DMS 273 (cell line): ENCODE data around the gene SHC3.

ENCODE experiments used
- DNase-seq: peaks from one replicate; lab custom pipeline; 2025; ENCODE audit not compliant: unreplicated experiment; lab: John Stamatoyannopoulos, UW

Gene SHC3

DNA sequence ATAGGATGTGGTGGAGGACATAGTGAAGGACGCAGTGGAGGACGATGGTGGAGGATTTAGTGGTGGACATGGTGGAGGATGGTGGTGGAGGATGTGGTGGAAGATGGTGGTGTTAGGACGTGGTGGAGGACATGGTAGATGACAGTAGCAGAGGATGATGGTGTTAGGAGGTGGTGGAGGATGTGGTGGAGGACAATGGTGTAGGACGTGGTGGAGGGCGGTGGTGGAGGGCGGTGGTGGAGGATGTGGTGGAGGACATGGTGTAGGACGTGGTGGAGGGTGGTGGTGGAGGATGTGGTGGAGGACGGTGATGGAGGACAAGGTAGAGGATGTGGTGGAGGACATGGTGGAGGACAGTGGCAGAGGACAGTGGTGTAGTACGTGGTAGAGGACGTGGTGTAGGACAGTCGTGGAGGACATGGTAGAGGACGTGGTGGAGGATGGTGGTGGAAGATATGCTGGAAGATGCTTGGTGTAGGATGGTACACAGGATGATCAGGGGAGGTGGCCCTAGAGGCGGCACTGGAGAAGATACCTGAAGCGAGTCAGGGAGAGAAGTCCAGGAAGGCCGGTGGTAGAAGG, 118.6 kb downstream of the SHC3 start:
- no peak for DNase-seq

DNA sequence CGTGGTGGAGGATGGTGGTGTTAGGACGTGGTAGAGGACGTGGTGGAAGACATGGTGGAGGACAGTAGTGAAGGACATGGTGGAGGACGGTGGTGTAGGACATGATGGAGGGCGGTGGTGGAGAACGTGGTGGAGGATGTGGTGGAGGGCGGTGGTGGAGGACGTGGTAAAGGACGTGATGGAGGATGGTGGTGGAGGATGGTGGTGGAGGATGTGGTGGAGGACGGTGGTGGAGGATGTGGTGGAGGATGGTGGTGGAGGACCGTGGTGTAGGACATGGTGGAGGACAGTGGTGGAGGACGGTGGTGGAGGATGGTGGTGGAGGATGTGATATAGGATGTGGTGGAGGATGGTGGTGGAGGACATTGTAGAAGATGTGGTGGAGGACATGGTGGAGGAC, 119.7 kb downstream of the SHC3 start:
- no peak for DNase-seq

DNA sequence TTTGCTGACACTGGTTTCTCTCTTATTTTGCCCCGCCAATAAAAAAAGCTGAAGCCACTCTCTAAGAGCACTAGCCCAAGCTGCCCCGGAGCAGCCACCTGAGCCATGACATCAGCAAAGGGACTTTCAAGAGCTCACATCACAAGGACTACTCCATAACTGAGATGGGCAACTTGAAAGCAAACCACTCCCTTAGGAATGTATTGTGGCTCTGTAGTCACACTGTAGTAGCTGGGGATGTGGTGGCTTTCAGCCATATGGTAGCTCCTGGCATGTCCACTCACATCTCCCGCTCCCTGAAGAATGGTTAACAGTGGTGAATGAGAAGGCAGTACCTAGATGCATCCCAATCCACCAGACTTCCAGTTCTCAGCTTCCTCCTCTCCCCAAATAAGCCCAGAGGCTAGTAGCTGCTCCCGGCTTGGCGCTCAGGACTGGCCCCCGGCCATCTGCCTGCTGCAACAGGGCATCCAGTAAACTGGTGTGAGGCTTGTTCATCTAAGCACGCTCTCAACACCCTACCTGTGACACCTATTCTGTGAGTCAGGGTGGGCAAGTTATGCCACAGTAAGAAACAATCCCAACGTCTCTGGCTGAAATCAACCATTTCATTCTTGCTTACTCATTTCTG, 123.6 kb downstream of the SHC3 start:
- peak; percentile 8 for DNase-seq

DNA sequence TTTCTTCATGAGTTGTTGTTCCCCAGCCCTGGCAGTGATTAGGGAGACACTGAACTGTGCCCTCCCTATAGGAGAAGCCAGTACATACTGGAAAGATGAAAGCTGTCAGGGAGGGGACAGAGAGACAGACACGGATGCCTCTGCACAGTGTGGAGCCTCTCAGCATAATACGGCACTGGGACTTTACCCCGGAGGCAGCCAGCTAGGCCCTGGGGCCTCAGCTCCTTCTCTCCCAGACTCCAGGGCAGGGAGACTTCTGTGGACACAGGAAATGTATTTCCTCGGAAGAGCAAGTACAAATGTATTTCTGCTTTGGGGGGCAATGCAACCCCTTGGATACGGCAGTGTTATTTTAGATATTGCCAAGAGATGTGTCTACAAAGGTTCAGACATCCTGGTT, 125.3 kb downstream of the SHC3 start:
- DNase-seq: no peak

DNA sequence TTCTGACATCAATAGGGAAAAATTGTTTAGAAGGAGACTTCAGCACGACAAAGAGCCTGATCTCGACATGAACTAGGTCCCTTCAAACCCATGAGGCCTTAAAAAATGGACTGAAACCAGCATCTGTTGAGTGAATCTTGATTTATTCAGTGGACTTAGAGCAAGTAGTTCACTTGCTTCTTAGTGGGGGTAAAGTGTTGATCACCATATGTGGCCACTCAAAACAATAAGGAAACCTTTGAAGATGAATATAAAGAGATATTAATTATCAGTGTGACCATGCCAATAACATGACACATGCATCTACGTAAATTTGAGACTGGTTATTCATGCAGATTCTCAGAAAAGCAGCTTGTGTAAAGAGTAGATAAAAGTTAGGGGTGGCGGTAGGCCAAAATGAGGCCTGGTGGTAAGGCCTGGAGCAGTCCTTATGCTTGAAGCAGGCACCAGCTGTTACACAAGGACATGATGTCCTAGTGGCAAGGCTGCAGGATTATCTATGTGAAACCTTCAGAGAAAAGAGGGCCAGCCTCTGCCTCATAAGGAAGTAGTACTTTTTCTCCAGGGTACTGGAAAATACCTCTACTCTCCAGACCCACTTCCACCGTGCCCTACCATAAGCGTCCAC, 126.0 kb downstream of the SHC3 start:
- peak; percentile 75 for DNase-seq

DNA sequence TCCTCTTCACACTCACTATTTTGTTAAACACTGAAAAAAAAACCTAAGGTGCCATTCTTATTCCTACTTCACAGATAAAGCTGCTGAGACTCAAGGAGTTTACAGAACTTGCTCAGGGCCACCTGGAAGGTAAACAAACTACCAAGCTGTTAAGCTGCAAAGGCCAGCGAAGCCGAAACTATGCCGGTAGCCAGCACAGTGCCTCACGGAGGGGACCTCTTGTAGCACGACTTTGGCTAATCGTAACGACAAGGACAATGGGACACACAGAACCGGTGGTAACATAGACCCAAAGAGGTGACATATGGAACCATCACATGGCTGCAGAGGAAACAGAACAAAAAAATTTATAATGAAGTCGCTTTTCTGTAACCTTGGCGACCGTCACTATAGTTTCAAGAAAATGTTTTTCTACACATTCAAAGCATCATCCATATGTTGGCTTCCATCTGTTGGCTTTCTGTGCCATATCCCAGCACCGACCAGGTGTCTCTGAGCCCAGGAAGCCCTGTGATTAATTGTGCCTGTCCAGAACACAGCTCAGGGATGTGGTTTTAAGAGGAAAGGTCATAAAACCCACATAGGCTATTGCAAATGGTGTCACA, 127.1 kb downstream of the SHC3 start:
- peak; percentile 90 for DNase-seq

DNA sequence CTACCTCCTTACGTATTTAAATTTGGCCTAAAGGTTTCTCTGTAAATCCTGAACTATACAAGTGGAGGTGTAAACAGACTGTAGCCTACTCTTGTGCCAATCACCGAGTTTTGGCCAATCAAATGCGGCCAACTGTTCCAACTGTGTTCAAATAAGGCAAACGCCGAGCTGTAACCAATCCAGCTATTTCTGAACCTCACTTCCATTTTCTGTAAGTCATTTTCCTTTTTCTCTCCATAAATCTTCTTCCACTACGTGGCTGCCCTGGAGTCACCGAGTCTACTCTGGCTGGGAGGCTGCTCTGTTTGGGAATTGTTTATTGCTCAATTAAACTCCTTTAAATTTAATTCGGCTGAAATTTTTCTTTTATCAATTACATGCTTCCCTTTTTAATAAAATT, 129.0 kb downstream of the SHC3 start:
- DNase-seq: no peak

DNA sequence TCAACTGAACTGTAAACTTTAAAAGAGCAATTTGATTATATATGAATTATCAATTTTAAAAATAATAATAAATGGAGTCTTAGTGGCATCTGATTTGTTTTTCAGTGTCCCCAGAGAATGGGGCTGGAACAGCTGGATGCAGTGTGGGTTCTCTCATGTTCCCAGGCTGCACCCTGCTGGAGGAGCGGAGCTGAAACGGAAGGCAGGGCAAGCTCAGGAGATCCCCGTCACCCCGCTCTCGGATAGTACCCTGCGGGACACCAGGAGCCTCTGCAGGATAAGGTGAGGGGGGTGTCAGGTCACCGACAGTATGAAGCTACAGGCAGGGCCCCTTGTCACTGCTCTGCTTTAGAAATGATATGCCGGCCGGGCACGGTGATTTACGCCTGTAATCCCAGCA, 130.0 kb downstream of the SHC3 start:
- DNase-seq: no peak

DNA sequence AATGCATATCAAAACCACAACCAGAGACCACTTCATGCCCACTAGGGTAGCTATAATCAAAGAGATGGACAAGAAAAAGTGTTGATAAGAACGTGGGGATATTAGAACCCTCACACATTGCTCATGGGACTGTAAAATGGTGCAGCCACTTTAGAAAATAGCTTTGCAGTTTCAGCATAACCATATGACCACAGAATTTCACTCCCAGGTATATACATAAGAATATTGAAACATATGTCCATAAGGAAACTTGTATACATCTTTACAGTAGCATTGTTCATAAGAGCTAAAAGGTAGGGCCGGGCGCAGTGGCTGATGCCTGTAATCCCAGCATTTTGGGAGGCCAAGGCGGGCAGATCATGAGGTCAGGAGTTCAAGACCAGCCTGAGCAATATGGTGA, 131.0 kb downstream of the SHC3 start:
- no peak for DNase-seq

DNA sequence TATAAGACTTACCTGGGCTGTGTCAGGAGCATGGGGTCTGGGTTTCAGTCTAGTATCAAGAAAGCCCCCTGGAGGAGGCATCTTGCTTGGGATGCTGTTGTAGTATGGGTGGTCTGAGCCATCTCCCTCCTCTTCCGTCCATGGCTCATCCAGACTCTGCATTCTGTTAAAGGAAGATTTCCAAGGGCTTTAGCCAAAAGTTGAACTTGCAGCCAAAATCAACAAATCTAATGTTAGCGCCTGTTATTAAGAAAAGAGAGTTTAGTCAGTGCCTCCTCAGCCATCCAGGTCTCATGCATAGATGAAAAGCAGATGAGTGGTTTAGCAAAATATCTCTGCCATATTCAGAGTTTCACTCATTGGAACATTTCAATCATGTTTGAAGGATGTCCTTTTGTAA, 131.8 kb downstream of the SHC3 start:
- no peak for DNase-seq

DNA sequence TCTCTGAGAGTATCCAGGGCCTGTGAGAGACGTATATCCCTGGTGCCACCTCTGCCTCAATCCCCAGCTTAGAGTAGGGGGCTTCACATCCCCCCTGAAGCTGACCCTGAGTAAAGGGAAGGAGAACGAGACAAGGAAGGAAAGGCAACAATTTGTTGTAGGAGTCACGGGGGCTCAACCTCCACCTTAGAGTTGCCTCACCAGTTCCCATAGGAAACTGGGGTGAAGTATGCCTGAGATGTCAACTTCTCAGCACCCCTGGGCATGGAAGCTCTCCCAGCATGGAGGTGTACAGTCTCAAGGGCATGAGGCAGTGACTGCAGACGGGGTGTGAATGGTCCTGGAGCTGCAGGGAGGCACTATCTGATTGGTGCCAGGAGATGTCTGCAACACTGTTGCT, 133.7 kb downstream of the SHC3 start:
- no peak for DNase-seq

DNA sequence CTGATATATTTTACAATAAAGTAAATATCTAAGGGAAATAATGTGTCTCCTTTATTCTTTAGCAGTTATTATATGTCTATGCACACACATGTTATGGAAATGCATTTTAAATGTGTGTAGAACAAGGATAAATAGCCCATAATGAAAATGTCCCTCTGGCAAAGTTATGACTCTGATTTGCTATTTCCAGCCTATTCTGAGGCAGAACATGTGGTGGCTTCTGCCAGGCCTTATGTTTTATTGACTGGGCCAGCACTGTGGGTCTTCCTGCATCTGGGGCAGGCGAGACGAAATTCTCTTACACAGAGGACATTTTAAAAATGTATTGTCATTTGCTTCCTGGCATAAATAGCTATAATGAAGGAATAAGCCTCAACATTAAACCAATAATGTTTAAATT, 134.5 kb downstream of the SHC3 start:
- peak; percentile 4 for DNase-seq

DNA sequence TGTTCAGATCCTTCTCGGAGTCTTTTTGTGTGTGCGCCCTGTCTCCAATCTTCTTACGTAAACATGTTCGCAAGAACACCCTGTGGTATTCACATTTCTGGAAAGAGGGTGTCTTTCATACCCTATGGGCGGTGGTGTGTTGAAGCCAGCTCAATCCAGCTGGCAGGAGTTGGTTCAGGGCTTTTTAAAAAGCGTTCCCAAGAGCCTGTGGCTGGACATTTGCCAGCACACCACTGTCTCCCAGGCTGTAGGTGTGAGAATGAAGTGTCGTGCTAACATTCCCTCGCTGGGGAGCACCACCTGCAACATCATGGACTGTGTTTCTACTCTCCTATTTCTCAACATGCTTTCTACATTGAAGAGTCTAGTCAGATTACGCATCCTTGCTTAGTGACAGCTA, 135.6 kb downstream of the SHC3 start:
- no peak for DNase-seq

DNA sequence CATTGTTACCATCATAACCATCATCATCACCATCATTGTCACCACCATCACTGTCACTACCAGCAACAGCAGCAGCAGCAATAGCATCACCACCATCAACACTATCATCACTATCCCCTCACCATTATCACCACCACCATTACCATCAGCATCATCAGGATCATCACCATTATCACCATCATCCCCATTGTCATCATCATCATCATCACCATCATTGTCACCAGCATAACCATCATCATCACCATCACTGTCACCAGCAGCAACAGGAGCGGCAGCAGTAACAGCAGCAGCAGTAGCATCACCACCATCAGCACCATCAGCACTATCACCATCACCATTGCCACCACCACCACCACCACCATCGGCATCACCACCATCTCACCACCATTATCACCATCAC, 139.0 kb downstream of the SHC3 start:
- no peak for DNase-seq

DNA sequence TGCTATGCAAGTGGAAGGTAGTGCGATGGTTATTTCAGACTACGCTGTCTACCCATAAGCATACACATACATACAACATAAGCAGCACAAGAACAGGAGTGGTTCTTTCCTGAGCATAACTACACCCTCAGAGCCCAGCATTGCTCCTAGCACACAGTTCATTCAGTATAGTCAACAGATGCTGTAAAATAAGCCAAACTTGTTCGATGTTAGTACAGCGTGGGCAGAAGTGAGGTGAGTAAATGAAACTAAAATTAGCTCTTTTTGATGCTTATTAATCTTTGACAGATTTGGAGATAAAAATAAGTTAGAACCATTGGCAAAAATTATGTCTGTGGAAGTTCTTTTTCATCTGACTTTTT, 139.5 kb downstream of the SHC3 start:
- DNase-seq: no peak

DNA sequence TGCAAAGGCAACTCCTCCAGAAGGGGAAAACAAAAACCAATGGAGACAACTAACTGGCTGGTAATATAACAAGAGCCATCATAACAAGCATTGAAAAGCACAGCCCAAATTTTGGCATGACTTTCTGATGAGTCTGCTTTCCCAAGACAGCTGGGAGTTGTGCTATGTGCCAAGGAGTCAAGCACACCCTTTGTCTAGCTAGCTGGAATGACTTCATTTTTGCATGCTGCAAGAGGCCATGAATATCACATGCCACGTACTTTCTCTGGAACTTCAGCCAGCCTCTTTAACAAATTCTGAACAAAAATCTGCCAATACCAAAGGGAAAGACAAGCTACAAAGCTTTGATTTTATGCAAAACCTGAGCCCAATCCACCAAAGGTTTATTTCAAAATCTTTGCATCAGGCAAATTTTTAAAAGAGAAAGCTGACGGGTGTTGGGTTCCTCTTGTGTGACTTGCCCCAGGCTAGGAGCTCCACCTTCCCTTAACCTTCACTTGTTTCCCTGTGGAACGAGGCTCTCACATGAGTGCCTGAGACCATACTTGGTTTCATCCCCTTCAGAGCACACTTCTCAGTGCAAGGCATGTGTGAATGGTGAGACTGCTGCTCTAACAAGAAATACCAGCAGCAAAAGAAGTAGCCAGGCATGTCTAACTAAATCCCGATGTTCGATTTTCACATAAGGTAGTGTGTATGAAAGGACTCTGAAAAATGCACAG, 140.1 kb downstream of the SHC3 start:
- DNase-seq: no peak

DNA sequence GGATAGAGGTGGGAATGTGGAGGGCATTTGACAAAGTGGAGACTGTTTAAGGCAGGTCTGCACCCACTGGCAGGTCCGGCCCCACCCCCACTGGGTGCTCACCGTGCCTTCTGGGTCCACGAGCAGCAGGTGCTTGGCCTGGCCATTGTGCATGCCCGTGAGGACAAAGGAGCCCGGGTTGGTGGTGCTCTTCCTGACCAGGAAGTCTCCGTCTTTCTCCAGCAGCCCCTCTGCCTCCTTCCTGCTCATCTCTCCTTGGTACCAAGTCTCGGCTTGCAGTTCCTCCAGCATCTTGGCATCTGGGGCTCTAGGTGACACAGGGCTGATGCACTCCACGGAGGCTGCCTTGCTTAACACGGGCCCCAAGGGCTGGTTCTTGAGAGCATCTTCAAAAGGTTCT, 140.7 kb downstream of the SHC3 start:
- DNase-seq: no peak

DNA sequence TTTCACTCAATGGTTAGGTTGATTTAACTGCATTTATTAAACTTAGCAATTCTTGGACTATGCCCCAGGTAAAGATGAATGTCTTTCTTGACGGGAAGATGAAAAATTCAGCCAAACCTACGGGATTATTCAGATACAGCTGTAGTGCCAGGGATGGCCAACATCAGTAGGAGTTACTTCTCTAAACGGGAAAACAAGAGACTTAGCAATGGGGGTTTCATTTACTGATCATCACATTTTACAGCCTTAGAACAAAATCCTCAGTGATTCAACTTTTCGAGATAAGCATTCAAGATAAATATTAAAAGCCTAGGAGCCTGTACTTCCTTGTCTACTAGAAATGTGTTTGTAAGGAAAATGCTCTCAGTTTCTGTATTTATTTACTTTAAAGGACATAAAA, 141.3 kb downstream of the SHC3 start:
- DNase-seq: no peak

DNA sequence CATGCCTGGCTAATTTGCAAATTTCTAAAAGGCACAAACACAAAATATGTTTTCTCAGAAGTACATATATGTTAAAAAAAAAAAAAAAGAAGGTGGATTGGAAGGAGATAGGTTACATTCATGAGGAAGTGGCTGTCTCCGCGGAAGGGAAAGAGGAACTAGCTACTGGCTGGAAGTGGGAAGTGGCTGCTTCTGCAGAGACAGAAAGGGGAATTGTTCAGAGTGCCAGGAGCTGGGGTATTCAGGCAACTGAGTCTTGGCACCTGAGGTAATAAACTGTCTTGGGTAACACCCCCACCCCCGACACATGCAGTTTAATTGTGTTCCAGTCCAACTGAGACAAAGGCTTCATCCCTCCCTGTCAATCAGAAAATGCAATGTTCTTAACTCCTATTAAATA, 141.7 kb downstream of the SHC3 start:
- DNase-seq: no peak

DNA sequence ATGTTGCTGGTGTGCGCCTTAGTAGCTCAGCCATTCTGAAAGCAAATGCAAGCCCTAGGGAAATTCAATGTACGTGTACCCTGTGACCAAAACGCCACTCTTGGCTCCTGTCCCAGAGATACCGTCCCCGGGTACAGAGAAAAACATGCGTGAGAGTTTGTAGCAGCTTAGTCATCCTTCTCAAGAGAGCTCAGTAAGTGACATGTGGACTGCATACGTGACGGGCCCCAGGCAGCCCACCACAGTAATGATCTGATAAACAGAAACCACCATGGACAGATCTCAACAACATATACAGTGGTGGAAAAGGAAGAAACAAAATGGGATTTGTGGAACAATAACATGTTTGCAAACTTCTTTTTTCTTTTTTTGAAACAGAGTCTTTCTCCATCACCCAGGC, 142.2 kb downstream of the SHC3 start:
- peak; percentile 5 for DNase-seq

DNA sequence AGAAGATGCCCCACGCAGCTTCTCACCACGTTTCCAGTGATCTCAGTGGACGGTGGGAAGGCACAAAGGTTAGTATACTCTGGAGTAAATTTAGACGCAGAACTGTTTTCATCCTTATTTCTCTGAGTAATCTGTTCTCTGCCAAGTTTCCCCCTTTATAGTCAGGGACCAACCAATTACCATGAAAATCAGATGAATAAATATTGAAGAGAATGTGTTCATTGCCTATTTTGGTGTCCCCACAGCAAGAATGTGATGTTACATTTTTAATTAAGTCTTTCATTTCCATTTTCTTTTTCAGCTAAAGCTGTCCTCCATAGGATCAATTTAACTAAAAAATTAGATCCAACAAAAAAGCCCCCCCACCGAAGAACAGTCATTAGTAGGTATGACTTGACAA, 146.0 kb downstream of the SHC3 start:
- no peak for DNase-seq

DNA sequence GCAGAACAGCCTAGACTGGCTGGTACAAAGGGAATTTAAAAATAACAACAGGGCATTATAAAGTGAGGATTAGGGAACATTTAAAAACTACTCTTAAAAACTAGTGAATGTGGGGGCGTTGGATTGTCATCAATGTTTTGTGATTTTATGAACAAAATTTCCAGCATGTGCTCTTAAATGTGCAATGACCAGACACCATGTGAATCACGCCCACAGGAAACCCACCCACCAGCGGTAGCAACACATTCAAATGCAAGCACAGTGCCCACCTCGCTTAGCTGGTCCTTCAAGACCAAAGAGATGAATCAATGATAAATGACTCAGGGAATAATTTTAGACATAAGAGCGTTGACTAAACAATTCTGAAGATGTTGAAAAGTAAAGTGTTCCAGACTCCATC, 146.4 kb downstream of the SHC3 start:
- DNase-seq: no peak
